NB4 (cell line): ENCODE data around the gene RAP1GAP2.

ENCODE experiments used
- MYC ChIP-seq: IDR thresholded peaks from 2 replicates; pipeline ENCODE4 v1.6.1; 2011; ENCODE audit warnings: low read depth, low read length
- POLR2A ChIP-seq: IDR thresholded peaks from 2 replicates; pipeline ENCODE4 v1.6.1; 2011; ENCODE audit warnings: mild to moderate bottlenecking; ENCODE audit not compliant: insufficient read length; ENCODE audit errors: extremely low read depth
- TF ChIP-seq, protein P1 (sequence below): IDR thresholded peaks from one replicate; pipeline ENCODE4 v1.5.1; 2012; ENCODE audit warnings: low read depth, low read length
- TF ChIP-seq, protein P2 (sequence below): IDR thresholded peaks from 2 replicates; pipeline ENCODE4 v1.6.1; 2011; ENCODE audit warnings: low read depth, low read length

DNA sequence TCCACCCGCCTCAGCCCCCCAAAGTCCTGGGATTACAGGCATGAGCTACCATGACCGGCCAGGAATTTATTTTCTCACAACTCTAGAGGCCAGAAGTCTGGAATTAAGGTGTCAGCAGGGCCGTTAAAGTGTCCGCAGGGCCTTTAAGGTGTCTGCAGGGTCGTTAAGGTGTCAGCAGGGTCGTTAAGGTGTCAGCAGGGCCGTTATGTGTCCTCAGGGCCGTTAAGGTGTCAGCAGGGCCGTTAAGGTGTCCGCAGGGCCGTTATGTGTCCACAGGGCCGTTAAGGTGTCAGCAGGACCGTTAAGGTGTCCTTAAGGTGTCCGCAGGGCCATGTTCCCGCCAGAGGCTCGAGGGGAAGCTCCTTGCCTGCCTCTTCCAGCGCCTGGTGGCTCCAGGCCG lies 125.2 kb downstream of the RAP1GAP2 start:
- TF ChIP-seq, protein P1, sequence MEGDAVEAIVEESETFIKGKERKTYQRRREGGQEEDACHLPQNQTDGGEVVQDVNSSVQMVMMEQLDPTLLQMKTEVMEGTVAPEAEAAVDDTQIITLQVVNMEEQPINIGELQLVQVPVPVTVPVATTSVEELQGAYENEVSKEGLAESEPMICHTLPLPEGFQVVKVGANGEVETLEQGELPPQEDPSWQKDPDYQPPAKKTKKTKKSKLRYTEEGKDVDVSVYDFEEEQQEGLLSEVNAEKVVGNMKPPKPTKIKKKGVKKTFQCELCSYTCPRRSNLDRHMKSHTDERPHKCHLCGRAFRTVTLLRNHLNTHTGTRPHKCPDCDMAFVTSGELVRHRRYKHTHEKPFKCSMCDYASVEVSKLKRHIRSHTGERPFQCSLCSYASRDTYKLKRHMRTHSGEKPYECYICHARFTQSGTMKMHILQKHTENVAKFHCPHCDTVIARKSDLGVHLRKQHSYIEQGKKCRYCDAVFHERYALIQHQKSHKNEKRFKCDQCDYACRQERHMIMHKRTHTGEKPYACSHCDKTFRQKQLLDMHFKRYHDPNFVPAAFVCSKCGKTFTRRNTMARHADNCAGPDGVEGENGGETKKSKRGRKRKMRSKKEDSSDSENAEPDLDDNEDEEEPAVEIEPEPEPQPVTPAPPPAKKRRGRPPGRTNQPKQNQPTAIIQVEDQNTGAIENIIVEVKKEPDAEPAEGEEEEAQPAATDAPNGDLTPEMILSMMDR, result no peak
- TF ChIP-seq POLR2A (no peak), MYC (no peak)
- TF ChIP-seq, protein P2, sequence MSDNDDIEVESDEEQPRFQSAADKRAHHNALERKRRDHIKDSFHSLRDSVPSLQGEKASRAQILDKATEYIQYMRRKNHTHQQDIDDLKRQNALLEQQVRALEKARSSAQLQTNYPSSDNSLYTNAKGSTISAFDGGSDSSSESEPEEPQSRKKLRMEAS, result no peak
